Lower leg skin (tissue), 3 donors: Measurements from ENCODE around the gene HOXC9.

Source experiments
- POLR2A ChIP-seq, 2 donors: fragments of 450-650 bp; IDR thresholded peaks; one replicate each; pipeline ENCODE4 v1.6.1; 2016 to 2017; ENCODE audit warnings: antibody characterized with exemption in 2 of 2, mild to moderate bottlenecking in 1 of 2, moderate library complexity in 1 of 2
- TF ChIP-seq, protein P1 (sequence below), 3 donors: fragments of 450-650 bp; IDR thresholded peaks; one replicate each; pipeline ENCODE4 v1.5.1; 2016; ENCODE audit warnings: antibody characterized with exemption in 3 of 3, mild to moderate bottlenecking in 3 of 3, moderate library complexity in 2 of 3

DNA sequence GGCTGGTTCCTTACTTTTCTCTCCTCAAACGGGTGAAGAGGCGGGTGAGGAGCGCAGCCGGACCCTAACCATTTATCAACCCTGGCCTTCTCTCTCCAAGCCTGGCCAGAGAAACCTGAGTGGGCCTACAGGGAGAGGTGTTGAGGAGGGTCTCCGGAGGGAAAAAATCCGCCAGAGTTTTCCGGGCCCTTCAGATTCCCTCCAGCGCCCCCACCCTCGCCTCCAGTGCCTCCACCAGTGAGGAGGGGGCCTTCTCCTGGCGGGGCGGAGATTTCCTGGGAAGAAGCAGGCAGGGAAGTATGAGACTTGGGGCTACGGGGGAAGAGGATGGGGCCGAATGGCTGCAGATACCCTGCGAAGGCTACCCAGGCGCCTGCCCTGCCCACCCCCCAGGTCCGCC, 31.5 kb downstream of the HOXC9 start:
- TF ChIP-seq POLR2A (IDR thresholded peaks at IDR 0.05) = no peak
- TF ChIP-seq, protein P1, sequence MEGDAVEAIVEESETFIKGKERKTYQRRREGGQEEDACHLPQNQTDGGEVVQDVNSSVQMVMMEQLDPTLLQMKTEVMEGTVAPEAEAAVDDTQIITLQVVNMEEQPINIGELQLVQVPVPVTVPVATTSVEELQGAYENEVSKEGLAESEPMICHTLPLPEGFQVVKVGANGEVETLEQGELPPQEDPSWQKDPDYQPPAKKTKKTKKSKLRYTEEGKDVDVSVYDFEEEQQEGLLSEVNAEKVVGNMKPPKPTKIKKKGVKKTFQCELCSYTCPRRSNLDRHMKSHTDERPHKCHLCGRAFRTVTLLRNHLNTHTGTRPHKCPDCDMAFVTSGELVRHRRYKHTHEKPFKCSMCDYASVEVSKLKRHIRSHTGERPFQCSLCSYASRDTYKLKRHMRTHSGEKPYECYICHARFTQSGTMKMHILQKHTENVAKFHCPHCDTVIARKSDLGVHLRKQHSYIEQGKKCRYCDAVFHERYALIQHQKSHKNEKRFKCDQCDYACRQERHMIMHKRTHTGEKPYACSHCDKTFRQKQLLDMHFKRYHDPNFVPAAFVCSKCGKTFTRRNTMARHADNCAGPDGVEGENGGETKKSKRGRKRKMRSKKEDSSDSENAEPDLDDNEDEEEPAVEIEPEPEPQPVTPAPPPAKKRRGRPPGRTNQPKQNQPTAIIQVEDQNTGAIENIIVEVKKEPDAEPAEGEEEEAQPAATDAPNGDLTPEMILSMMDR (IDR thresholded peaks at IDR 0.05) = no peak
